VCaP (cell line): Measurements from ENCODE around the gene HIP1.

Experiments used
- H3K27ac ChIP-seq: fragments of 450-650 bp; 2 replicates; pipeline ENCODE4 v1.5.1; 2017
- TF ChIP-seq, protein P1 (sequence below): fragments of 450-650 bp; conservative IDR thresholded peaks from 2 replicates; pipeline ENCODE4 v1.5.1; 2017; ENCODE audit warnings: mild to moderate bottlenecking, moderate library complexity

The HIP1 gene

DNA sequence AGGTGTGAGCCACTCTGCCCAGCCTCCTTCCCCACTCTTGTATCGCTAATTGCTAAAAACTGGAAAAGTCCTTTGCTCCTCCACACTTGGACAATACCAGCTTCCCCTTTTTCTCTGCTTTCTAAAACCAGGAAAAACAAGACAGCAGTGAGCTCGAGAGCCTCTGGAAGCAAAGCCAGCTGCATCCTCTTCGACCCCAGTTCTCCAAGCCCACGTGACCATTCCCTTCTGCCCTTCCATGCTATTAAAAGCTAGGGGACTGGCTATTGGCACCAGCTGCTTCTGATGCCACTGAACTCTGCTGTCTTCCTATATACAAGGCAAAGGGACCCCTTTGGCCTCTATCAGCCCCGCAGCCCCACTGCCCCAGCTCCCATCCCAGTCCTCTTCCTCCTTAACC is 154.4 kb downstream of the HIP1 start:
- no peak overlapping the region for H3K27ac ChIP-seq
- TF ChIP-seq, protein P1, sequence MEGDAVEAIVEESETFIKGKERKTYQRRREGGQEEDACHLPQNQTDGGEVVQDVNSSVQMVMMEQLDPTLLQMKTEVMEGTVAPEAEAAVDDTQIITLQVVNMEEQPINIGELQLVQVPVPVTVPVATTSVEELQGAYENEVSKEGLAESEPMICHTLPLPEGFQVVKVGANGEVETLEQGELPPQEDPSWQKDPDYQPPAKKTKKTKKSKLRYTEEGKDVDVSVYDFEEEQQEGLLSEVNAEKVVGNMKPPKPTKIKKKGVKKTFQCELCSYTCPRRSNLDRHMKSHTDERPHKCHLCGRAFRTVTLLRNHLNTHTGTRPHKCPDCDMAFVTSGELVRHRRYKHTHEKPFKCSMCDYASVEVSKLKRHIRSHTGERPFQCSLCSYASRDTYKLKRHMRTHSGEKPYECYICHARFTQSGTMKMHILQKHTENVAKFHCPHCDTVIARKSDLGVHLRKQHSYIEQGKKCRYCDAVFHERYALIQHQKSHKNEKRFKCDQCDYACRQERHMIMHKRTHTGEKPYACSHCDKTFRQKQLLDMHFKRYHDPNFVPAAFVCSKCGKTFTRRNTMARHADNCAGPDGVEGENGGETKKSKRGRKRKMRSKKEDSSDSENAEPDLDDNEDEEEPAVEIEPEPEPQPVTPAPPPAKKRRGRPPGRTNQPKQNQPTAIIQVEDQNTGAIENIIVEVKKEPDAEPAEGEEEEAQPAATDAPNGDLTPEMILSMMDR: no peak

DNA sequence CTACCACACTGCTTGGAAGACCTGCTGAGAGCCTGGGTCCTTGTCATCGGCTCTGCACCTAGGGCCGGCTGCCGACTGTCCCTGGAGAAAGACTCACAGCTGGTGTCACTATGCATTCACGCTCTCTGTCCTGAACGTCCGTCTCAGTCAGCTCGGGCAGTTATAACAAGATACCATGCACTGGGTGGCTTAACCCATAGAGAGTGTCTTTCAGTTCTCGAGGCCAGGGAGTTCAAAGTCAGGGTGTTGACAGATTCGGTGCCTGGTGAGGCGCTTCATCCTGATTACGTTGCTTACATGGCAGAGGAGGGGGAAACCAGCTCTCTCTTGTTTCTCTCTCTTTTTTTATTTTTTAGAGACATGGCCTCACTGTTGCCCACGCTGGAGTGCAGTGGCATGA is 155.5 kb downstream of the HIP1 start:
- TF ChIP-seq, protein P1: no peak
- H3K27ac ChIP-seq: no peak overlapping the region

DNA sequence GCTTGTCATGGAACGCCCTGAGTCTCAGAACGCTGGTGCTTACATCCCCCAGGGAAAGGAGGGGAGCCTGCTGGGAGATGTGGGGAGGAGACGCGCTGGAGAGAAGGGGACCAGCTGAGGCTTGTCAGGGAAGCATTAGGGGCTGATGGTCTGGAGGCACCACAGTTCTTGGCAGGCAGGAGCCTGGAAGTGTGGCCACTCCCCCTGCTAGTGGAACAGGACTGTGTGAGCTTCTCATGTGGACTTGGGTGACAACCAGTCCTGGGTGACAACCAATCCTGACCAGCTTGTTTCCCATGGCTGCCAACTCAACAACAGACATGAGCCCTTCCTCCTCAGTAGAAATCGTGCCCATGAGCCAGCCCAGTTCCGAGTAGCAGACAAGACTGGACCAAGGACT is 158.8 kb downstream of the HIP1 start:
- TF ChIP-seq, protein P1: no peak
- H3K27ac ChIP-seq: no peak overlapping the region

DNA sequence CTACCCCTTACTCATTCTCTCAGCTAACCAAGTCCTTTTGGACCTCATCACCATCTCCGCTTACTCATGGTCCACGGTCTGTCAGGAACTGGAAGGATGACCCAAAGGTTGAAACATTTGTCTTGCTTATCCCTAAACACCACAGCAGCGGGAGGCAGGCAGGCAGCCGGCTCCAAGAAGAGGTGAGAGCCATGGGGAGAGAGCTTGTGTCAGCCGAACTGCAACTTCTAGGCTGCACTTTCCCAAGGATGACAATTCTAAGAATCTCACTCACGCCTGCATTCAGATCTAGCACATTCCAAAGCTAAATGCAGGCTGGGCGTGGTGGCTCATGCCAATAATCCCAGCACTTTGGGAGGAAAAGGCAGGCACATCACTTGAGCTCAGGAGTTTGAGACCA is 160.7 kb downstream of the HIP1 start:
- TF ChIP-seq, protein P1: no peak
- no peak overlapping the region for H3K27ac ChIP-seq

DNA sequence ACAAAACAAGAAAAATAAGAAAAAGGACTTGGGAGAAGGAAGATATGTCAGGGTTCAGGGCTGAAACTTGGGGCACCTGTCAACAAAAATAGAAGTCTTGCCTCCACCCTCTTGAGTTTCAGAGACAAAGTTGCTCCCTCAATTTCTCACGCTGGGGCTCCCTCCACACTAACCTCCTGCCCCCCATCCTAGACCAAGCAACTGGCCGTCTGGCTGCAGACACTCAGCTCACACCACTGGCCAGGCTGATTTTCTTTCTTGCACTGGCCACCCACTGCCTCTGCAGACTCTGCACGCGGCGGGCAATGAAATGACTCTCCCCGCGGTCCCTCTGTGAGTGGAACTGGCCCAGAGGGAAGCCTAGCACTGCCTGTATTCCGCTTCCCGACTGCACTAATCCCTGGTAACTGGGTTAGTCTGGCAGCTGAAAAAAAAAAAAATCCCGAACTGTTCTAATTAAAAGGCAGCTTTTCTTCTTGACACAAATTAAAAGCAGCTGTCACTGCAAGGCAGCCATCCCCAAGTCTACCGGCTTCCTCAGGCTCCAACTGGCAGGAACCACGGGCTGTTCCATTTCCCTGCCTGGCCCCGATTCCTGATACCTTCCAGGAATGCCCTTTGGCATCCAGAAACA is 163.1 kb downstream of the HIP1 start:
- TF ChIP-seq, protein P1: no peak

DNA sequence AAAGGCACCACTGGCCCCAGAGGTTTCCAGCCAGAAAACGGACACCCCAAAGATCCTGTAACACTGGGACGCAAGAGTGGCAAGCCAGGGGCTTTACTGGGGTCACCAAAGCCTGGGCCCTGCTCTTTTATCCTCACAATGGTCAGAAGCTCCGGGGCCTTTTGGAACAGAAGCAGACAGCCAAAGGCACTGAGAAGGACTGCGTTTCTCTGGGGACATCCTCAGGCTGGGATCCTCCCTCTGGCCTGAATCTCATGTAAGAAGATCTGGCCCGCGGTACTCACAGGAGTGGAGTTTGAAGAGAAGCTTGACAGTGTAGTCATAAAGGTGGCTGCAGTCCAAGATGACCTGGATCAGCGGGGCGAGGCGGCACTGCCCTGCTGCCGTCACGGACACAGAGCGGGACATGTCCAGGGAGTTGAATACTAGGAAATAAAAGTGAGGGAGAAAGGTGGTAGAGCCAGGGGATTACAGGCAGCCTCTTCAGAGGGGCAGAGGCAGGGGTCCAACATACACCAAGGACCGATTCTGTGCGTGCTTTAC is 165.2 kb downstream of the HIP1 start:
- TF ChIP-seq, protein P1: no peak
- H3K27ac ChIP-seq: no peak overlapping the region

More for the DNA sequence above, 163.1 kb downstream of the HIP1 start:
- H3K27ac ChIP-seq: no peak overlapping the region

DNA sequence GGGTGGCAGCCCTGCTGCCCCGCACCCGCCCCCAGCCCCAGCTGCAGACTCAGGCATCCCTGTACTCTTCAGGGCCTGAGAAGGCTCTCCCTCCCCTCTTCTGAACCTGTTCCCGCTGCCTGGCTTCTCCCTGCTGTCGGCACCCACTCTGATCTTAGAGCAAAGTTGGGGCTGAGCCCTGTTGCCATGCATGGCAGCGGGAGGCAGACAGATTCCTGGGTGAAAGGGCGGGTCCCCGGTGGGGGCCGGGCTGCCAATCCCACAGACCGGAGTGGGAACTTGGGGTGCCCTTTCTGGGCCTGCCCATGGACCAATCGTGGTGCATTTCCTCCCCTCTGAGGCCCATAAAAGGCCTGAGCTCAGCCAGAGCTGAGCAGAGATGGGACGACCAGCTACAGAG is 165.9 kb downstream of the HIP1 start:
- TF ChIP-seq, protein P1: no peak
- no peak overlapping the region for H3K27ac ChIP-seq
